Measurements from ENCODE around the gene INVS. TPM values are rescaled to one million over a fixed set of nuclear protein-coding genes. Genes with fewer than 3 reads are reported as not detected.

The INVS gene
- total and polyA plus RNA-seq, 4 donors = 11.8 to 33.1 (median 19.2) TPM

GRCh38 chr9:100170556-100170955 is 71.5 kb downstream of the INVS start:
- Histone ChIP-seq H3K27me3 (ENCODE audit: control insufficient read depth, insufficient read depth, low read length) (no peaks in the 10 kb centered on the region), H3K9me3 (ENCODE audit: control insufficient read depth, insufficient read depth, low read length) (peaks cover 11% of the 10 kb centered on the region)
- DNase-seq (ENCODE audit: low read depth in 4 of 6, low spot score in 6 of 6) = no peak

GRCh38 chr9:100186356-100186755 is 87.3 kb downstream of the INVS start:
- Histone ChIP-seq H3K4me1 (ENCODE audit: control insufficient read depth, insufficient read depth, low read length) (no peaks in the 10 kb centered on the region), H3K4me3 (ENCODE audit: low read depth, low read length) (no peak overlapping the region), H3K27ac (ENCODE audit: low read depth, low read length) (no peak overlapping the region), H3K27me3 (ENCODE audit: control insufficient read depth, insufficient read depth, low read length) (no peaks in the 10 kb centered on the region), H3K9me3 (ENCODE audit: control insufficient read depth, insufficient read depth, low read length) (peaks cover 7% of the 10 kb centered on the region), H3K36me3 (ENCODE audit: control insufficient read depth, insufficient read depth, low read length) (no peaks in the 10 kb centered on the region)
- no CpG with 5 or more reads among the region's 1 CpG for WGBS (ENCODE audit: insufficient coverage)
- DNase-seq (ENCODE audit: low read depth in 4 of 6, low spot score in 6 of 6) = no peak

More at GRCh38 chr9:100170556-100170955, 71.5 kb downstream of the INVS start:
- H3K4me1 ChIP-seq (ENCODE audit: control insufficient read depth, insufficient read depth, low read length) = no peaks in the 10 kb centered on the region
- no peaks in the 10 kb centered on the region for H3K36me3 ChIP-seq (ENCODE audit: control insufficient read depth, insufficient read depth, low read length)
- no peak overlapping the region for H3K4me3 ChIP-seq (ENCODE audit: low read depth, low read length)
- no peak overlapping the region for H3K27ac ChIP-seq (ENCODE audit: low read depth, low read length)

- H3K36me3 ChIP-seq (ENCODE audit: control insufficient read depth, insufficient read depth, low read length) = no peaks in the 10 kb centered on the region
- no peak overlapping the region for H3K4me3 ChIP-seq (ENCODE audit: low read depth, low read length)
- no peaks in the 10 kb centered on the region for H3K27me3 ChIP-seq (ENCODE audit: control insufficient read depth, insufficient read depth, low read length)
- no peak overlapping the region for H3K27ac ChIP-seq (ENCODE audit: low read depth, low read length)
- H3K4me1 ChIP-seq (ENCODE audit: control insufficient read depth, insufficient read depth, low read length) = no peaks in the 10 kb centered on the region
- WGBS (ENCODE audit: insufficient coverage) = no CpG with 5 or more reads among the region's 2 CpGs
- no peak for DNase-seq (ENCODE audit: low read depth in 4 of 6, low spot score in 6 of 6)
- H3K9me3 ChIP-seq (ENCODE audit: control insufficient read depth, insufficient read depth, low read length) = peaks cover 5% of the 10 kb centered on the region
These were observed 91.3 kb downstream of the INVS start for GRCh38 chr9:100190339-100190738.

GRCh38 chr9:100191264-100191663 is 92.2 kb downstream of the INVS start:
- Histone ChIP-seq H3K27ac (ENCODE audit: low read depth, low read length) (no peak overlapping the region), H3K36me3 (ENCODE audit: control insufficient read depth, insufficient read depth, low read length) (no peaks in the 10 kb centered on the region)

GRCh38 chr9:100193078-100193477 is 94.0 kb downstream of the INVS start:
- Histone ChIP-seq H3K36me3 (ENCODE audit: control insufficient read depth, insufficient read depth, low read length) (no peaks in the 10 kb centered on the region), H3K4me1 (ENCODE audit: control insufficient read depth, insufficient read depth, low read length) (no peaks in the 10 kb centered on the region), H3K9me3 (ENCODE audit: control insufficient read depth, insufficient read depth, low read length) (peaks cover 4% of the 10 kb centered on the region), H3K27ac (ENCODE audit: low read depth, low read length) (no peak overlapping the region), H3K27me3 (ENCODE audit: control insufficient read depth, insufficient read depth, low read length) (no peaks in the 10 kb centered on the region), H3K4me3 (ENCODE audit: low read depth, low read length) (no peak overlapping the region)
- no CpG with 5 or more reads among the region's 3 CpGs for WGBS (ENCODE audit: insufficient coverage)
- no peak for DNase-seq (ENCODE audit: low read depth in 4 of 6, low spot score in 6 of 6)

More at GRCh38 chr9:100191264-100191663, 92.2 kb downstream of the INVS start:
- DNase-seq (ENCODE audit: low read depth in 4 of 6, low spot score in 6 of 6) = no peak
- H3K27me3 ChIP-seq (ENCODE audit: control insufficient read depth, insufficient read depth, low read length) = no peaks in the 10 kb centered on the region
- no peak overlapping the region for H3K4me3 ChIP-seq (ENCODE audit: low read depth, low read length)
- H3K4me1 ChIP-seq (ENCODE audit: control insufficient read depth, insufficient read depth, low read length) = no peaks in the 10 kb centered on the region
- H3K9me3 ChIP-seq (ENCODE audit: control insufficient read depth, insufficient read depth, low read length) = peaks cover 4% of the 10 kb centered on the region

- no peak overlapping the region for H3K4me3 ChIP-seq (ENCODE audit: low read depth, low read length)
- H3K27ac ChIP-seq (ENCODE audit: low read depth, low read length) = no peak overlapping the region
- no peaks in the 10 kb centered on the region for H3K36me3 ChIP-seq (ENCODE audit: control insufficient read depth, insufficient read depth, low read length)
- no peaks in the 10 kb centered on the region for H3K9me3 ChIP-seq (ENCODE audit: control insufficient read depth, insufficient read depth, low read length)
- no peaks in the 10 kb centered on the region for H3K27me3 ChIP-seq (ENCODE audit: control insufficient read depth, insufficient read depth, low read length)
- no peaks in the 10 kb centered on the region for H3K4me1 ChIP-seq (ENCODE audit: control insufficient read depth, insufficient read depth, low read length)
- WGBS (ENCODE audit: insufficient coverage) = 71% methylated on average over 1 of the region's 3 CpGs
- no peak for DNase-seq (ENCODE audit: low read depth in 4 of 6, low spot score in 6 of 6)
These were observed 97.2 kb downstream of the INVS start for GRCh38 chr9:100196215-100196614.

- H3K27me3 ChIP-seq (ENCODE audit: control insufficient read depth, insufficient read depth, low read length) = no peaks in the 10 kb centered on the region
- DNase-seq (ENCODE audit: low read depth in 4 of 6, low spot score in 6 of 6) = no peak
- no peaks in the 10 kb centered on the region for H3K9me3 ChIP-seq (ENCODE audit: control insufficient read depth, insufficient read depth, low read length)
- no peak overlapping the region for H3K4me3 ChIP-seq (ENCODE audit: low read depth, low read length)
- no peaks in the 10 kb centered on the region for H3K36me3 ChIP-seq (ENCODE audit: control insufficient read depth, insufficient read depth, low read length)
- no peaks in the 10 kb centered on the region for H3K4me1 ChIP-seq (ENCODE audit: control insufficient read depth, insufficient read depth, low read length)
- 71% methylated on average over 1 of the region's 1 CpG for WGBS (ENCODE audit: insufficient coverage)
- no peak overlapping the region for H3K27ac ChIP-seq (ENCODE audit: low read depth, low read length)
These were observed 97.8 kb downstream of the INVS start for GRCh38 chr9:100196828-100197227.

GRCh38 chr9:100197553-100197952 is 98.5 kb downstream of the INVS start:
- no peaks in the 10 kb centered on the region for H3K27me3 ChIP-seq (ENCODE audit: control insufficient read depth, insufficient read depth, low read length)

GRCh38 chr9:100202806-100203205 is 103.8 kb downstream of the INVS start:
- H3K4me1 ChIP-seq (ENCODE audit: control insufficient read depth, insufficient read depth, low read length) = no peaks in the 10 kb centered on the region
- no peaks in the 10 kb centered on the region for H3K9me3 ChIP-seq (ENCODE audit: control insufficient read depth, insufficient read depth, low read length)
- H3K27ac ChIP-seq (ENCODE audit: low read depth, low read length) = no peak overlapping the region
- H3K27me3 ChIP-seq (ENCODE audit: control insufficient read depth, insufficient read depth, low read length) = no peaks in the 10 kb centered on the region
- H3K4me3 ChIP-seq (ENCODE audit: low read depth, low read length) = no peak overlapping the region
- H3K36me3 ChIP-seq (ENCODE audit: control insufficient read depth, insufficient read depth, low read length) = no peaks in the 10 kb centered on the region
- DNase-seq (ENCODE audit: low read depth in 4 of 6, low spot score in 6 of 6) = no peak

More at GRCh38 chr9:100197553-100197952, 98.5 kb downstream of the INVS start:
- Histone ChIP-seq H3K4me1 (ENCODE audit: control insufficient read depth, insufficient read depth, low read length) (no peaks in the 10 kb centered on the region), H3K4me3 (ENCODE audit: low read depth, low read length) (no peak overlapping the region), H3K36me3 (ENCODE audit: control insufficient read depth, insufficient read depth, low read length) (no peaks in the 10 kb centered on the region), H3K27ac (ENCODE audit: low read depth, low read length) (no peak overlapping the region), H3K9me3 (ENCODE audit: control insufficient read depth, insufficient read depth, low read length) (no peaks in the 10 kb centered on the region)
- DNase-seq (ENCODE audit: low read depth in 4 of 6, low spot score in 6 of 6) = no peak

- Histone ChIP-seq H3K27me3 (ENCODE audit: control insufficient read depth, insufficient read depth, low read length) (no peaks in the 10 kb centered on the region), H3K4me1 (ENCODE audit: control insufficient read depth, insufficient read depth, low read length) (no peaks in the 10 kb centered on the region), H3K27ac (ENCODE audit: low read depth, low read length) (no peak overlapping the region), H3K4me3 (ENCODE audit: low read depth, low read length) (no peak overlapping the region), H3K36me3 (ENCODE audit: control insufficient read depth, insufficient read depth, low read length) (no peaks in the 10 kb centered on the region), H3K9me3 (ENCODE audit: control insufficient read depth, insufficient read depth, low read length) (no peaks in the 10 kb centered on the region)
- WGBS (ENCODE audit: insufficient coverage) = no CpG with 5 or more reads among the region's 3 CpGs
- no peak for DNase-seq (ENCODE audit: low read depth in 4 of 6, low spot score in 6 of 6)
These were observed 105.8 kb downstream of the INVS start for GRCh38 chr9:100204796-100205195.
